ENCODE results near the gene CCDC15. TPM values are rescaled to one million over a fixed set of nuclear protein-coding genes. Genes with fewer than 3 reads are reported as not detected.
A peak's percentile ranks its signal among the peaks of the same experiment; 100 is the strongest.

The CCDC15 gene
- total RNA-seq, 1 donor from 2014 or later: 1.8 TPM

DNA sequence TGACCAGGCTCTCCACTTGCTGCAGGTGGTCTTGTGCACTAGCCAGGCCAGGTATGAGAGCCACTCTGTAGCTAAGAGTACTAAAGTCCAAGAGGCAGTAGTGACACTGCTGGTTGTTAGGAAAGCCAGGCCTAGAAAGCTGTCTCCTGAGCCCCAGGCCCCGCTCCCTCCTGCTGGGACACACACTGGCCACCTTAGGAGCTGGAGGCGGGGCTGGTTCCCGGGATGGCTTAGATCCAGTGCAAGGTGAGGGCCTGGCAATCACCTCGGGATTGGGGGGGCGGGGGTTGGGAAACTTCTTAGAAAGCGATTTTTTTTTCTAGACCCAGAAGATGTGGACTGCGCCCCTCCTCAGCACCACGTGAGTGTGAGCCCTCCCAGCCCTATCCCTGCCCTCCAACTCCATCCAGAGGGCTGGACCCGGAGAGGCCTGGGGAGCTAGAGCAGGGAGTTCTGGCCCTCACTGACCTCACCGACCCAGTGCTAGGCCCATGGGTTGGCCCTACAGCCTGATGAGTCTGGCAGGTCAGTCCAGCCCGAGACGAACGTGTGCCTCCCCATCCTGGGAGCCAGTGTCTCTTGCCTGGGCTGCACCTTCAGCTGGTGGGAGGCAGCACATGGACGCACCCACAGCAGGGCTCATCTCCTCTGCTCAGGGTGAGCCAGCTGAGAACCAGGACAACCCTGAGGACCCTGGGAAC is 127.2 kb downstream of the CCDC15 start:
- no peak overlapping the region for H3K4me3 Mint-ChIP-seq (ENCODE audit: unreplicated experiment)
- H3K27me3 Mint-ChIP-seq (ENCODE audit: unreplicated experiment): no peaks in the 10 kb centered on the region
- no peaks in the 10 kb centered on the region for H3K9me3 Mint-ChIP-seq (ENCODE audit: unreplicated experiment)
- H3K4me1 Mint-ChIP-seq (ENCODE audit: unreplicated experiment): peaks cover 19% of the 10 kb centered on the region
- H3K27ac Mint-ChIP-seq (ENCODE audit: unreplicated experiment): no peak overlapping the region
- no peaks in the 10 kb centered on the region for H3K36me3 Mint-ChIP-seq (ENCODE audit: unreplicated experiment)
- peak; percentile 74 for DNase-seq (ENCODE audit: extremely low spot score, unreplicated experiment)
- TF ChIP-seq, protein P1, sequence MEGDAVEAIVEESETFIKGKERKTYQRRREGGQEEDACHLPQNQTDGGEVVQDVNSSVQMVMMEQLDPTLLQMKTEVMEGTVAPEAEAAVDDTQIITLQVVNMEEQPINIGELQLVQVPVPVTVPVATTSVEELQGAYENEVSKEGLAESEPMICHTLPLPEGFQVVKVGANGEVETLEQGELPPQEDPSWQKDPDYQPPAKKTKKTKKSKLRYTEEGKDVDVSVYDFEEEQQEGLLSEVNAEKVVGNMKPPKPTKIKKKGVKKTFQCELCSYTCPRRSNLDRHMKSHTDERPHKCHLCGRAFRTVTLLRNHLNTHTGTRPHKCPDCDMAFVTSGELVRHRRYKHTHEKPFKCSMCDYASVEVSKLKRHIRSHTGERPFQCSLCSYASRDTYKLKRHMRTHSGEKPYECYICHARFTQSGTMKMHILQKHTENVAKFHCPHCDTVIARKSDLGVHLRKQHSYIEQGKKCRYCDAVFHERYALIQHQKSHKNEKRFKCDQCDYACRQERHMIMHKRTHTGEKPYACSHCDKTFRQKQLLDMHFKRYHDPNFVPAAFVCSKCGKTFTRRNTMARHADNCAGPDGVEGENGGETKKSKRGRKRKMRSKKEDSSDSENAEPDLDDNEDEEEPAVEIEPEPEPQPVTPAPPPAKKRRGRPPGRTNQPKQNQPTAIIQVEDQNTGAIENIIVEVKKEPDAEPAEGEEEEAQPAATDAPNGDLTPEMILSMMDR (IDR thresholded peaks at IDR 0.05): no peak

DNA sequence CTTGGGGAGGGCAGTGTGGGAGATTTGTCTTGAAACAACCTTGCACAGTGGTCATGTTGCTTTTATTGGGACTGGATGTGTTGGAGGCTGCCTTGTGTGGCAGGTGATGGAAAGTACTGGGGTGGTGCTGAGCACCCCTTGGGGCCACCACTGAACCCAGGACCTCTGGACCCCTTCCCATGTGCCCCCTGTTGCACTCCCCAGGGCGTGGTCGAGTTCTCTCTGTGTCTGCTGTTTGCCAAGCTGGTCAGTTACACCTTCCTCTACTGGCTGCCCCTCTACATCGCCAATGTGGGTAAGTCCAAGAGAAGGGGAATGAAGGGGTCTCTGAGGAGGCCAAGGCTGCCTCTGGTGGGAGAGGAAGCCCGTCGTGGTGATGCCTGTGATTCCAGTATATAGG is 128.0 kb downstream of the CCDC15 start:
- Mint-ChIP-seq H3K9me3 (ENCODE audit: unreplicated experiment) (no peaks in the 10 kb centered on the region), H3K4me1 (ENCODE audit: unreplicated experiment) (peaks cover 19% of the 10 kb centered on the region), H3K36me3 (ENCODE audit: unreplicated experiment) (no peaks in the 10 kb centered on the region), H3K4me3 (ENCODE audit: unreplicated experiment) (no peak overlapping the region), H3K27me3 (ENCODE audit: unreplicated experiment) (no peaks in the 10 kb centered on the region), H3K27ac (ENCODE audit: unreplicated experiment) (no peak overlapping the region)
- peak; percentile 62 for DNase-seq (ENCODE audit: extremely low spot score, unreplicated experiment)
- TF ChIP-seq, protein P1 (IDR thresholded peaks at IDR 0.05): no peak

DNA sequence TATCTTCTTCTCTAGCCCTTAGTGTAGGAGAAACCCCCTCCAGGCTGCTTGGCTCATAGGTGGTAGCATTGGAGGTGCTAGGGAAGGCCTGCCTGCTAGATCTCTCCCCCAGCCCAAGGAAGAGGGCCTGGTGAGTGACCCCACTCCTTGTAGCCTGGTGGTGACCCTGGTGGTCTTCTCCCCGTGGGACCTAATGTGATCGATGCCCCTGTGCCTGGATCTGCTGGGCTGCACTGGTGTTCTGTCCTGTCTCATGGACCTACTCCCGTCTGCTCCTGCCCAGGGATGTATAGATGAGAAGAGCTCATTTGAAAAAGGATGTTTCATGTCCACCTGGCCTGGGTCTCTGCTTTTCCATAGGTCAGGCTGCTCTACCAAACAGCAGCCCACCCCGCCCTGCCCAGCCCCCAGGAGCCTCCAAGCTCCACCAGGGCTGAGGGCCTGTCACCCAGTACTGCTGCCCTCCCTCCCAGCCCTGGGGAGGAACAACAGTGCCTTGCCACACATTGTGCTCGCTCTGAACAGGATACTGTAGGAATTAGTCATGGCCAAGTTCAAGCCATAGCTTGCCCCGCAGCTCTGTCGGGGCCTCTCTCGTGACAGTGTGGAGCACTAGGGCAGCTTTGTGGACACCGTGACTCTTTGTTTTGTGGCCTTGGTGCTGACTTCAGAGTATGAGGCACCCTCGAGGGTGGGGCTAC is 128.8 kb downstream of the CCDC15 start:
- peak; percentile 77 for DNase-seq (ENCODE audit: extremely low spot score, unreplicated experiment)
- H3K36me3 Mint-ChIP-seq (ENCODE audit: unreplicated experiment): no peaks in the 10 kb centered on the region
- H3K27me3 Mint-ChIP-seq (ENCODE audit: unreplicated experiment): no peaks in the 10 kb centered on the region
- no peaks in the 10 kb centered on the region for H3K9me3 Mint-ChIP-seq (ENCODE audit: unreplicated experiment)
- H3K4me1 Mint-ChIP-seq (ENCODE audit: unreplicated experiment): peaks cover 19% of the 10 kb centered on the region
- H3K4me3 Mint-ChIP-seq (ENCODE audit: unreplicated experiment): no peak overlapping the region
- peak overlapping the region; percentile 85 for H3K27ac Mint-ChIP-seq (ENCODE audit: unreplicated experiment)
- TF ChIP-seq, protein P1 (IDR thresholded peaks at IDR 0.05): no peak

DNA sequence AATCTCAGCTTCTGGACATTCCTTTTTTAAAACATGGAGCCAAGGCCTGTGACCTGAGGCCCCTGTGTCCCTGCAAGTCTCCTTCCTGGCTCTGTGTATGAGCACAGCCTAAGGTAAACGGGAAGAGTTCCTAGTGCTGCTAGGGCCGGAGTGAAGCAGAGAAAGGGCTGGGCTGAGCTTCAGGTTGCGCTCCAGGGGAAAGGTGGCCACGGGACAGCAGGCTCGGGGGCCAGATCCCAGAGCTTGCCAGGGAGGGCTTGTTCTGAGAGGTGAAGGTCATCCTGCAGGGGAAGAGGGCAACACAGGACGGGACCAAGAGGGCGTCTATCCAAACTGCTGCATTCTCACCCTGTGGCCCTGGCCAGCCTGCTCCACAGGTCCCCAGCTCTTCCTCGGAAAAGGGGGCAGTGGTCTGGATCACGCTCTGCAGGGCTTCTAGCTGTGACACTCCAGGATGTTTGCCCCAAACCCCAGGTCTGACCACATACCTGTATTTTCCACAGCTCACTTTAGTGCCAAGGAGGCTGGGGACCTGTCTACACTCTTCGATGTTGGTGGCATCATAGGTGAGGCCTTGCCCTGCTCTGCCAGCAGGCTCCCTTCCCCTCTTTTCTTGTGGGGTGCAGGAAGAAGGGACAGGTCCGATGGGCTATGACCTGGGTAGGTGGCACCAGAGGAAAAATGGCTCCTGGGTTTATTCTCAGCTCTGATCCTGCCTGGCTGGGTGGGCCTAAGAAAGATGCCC is 129.5 kb downstream of the CCDC15 start:
- TF ChIP-seq, protein P1 (IDR thresholded peaks at IDR 0.05): no peak
- Mint-ChIP-seq H3K4me3 (ENCODE audit: unreplicated experiment) (no peak overlapping the region), H3K36me3 (ENCODE audit: unreplicated experiment) (no peaks in the 10 kb centered on the region), H3K9me3 (ENCODE audit: unreplicated experiment) (no peaks in the 10 kb centered on the region), H3K27me3 (ENCODE audit: unreplicated experiment) (no peaks in the 10 kb centered on the region), H3K27ac (ENCODE audit: unreplicated experiment) (peak overlapping the region; percentile 85), H3K4me1 (ENCODE audit: unreplicated experiment) (peaks cover 19% of the 10 kb centered on the region)
- DNase-seq (ENCODE audit: extremely low spot score, unreplicated experiment): peak; percentile 79

DNA sequence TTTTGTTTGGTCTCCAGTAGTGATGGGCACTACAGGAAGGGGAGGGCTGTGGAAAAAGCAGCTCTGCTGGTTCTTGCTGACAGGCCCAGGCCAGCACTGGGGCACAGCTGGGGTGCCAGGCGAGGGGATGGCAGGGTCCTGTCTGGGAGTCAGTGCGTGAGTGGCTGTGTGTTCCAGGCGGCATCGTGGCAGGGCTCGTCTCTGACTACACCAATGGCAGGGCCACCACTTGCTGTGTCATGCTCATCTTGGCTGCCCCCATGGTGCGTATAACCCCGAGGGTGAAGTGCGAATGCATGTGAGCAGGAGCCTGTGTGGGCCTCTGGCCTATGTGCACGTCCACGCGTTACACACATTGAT is 130.0 kb downstream of the CCDC15 start:
- H3K27me3 Mint-ChIP-seq (ENCODE audit: unreplicated experiment): no peaks in the 10 kb centered on the region
- TF ChIP-seq, protein P1 (IDR thresholded peaks at IDR 0.05): no peak
- H3K36me3 Mint-ChIP-seq (ENCODE audit: unreplicated experiment): no peaks in the 10 kb centered on the region
- H3K4me3 Mint-ChIP-seq (ENCODE audit: unreplicated experiment): no peak overlapping the region
- peak overlapping the region; percentile 14 for H3K27ac Mint-ChIP-seq (ENCODE audit: unreplicated experiment)
- peaks cover 19% of the 10 kb centered on the region for H3K4me1 Mint-ChIP-seq (ENCODE audit: unreplicated experiment)
- DNase-seq (ENCODE audit: extremely low spot score, unreplicated experiment): peak; percentile 77
- no peaks in the 10 kb centered on the region for H3K9me3 Mint-ChIP-seq (ENCODE audit: unreplicated experiment)
